HuH-7.5 (cell line): ENCODE results near the gene EID3.
"Not testable (repeated sequence)": the region's sequence is repeated elsewhere in the genome, so short reads cannot be mapped to it uniquely, and the experiment has no call there.

ENCODE experiments used
- DNase-seq: peaks from one replicate; pipeline ENCODE4 v3.0.0; 2011; ENCODE audit warnings: low spot score

EID3 gene

GRCh38 chr12:104303538-104304151, at the start of gene EID3:
Gene EID3, plus strand, starts transcription at chr12:104303739. Its CDS starts 196 bp downstream, at chr12:104303935.
- no peak for DNase-seq

- DNase-seq, result no peak
Measured at GRCh38 chr12:104257913-104258472, 45.5 kb upstream of the EID3 start.

- DNase-seq, result no peak
Measured at GRCh38 chr12:104258476-104259067, 45.0 kb upstream of the EID3 start.

- no peak for DNase-seq
Measured at GRCh38 chr12:104263026-104263425, 40.5 kb upstream of the EID3 start.

- no peak for DNase-seq
Measured at GRCh38 chr12:104263580-104264358, 39.8 kb upstream of the EID3 start.

- not testable (repeated sequence) for DNase-seq
Measured at GRCh38 chr12:104265436-104265835, 38.1 kb upstream of the EID3 start.

- DNase-seq, result no peak
Measured at GRCh38 chr12:104272938-104273337, 30.6 kb upstream of the EID3 start.

GRCh38 chr12:104273503-104273902, 30.0 kb upstream of the EID3 start:
- DNase-seq, result no peak

GRCh38 chr12:104274811-104275210, 28.7 kb upstream of the EID3 start:
- DNase-seq, result no peak

- no peak for DNase-seq
Measured at GRCh38 chr12:104275689-104276088, 27.9 kb upstream of the EID3 start.

GRCh38 chr12:104276273-104277131, 27.0 kb upstream of the EID3 start:
- no peak for DNase-seq

GRCh38 chr12:104279164-104279563, 24.4 kb upstream of the EID3 start:
- DNase-seq, result no peak

- no peak for DNase-seq
Measured at GRCh38 chr12:104280111-104280510, 23.4 kb upstream of the EID3 start.

- no peak for DNase-seq
Measured at GRCh38 chr12:104280717-104281458, 22.7 kb upstream of the EID3 start.

- no peak for DNase-seq
Measured at GRCh38 chr12:104281636-104282035, 21.9 kb upstream of the EID3 start.

- no peak for DNase-seq
Measured at GRCh38 chr12:104282109-104282508, 21.4 kb upstream of the EID3 start.

GRCh38 chr12:104285740-104286515, 17.6 kb upstream of the EID3 start:
- no peak for DNase-seq

GRCh38 chr12:104286516-104287482, 16.7 kb upstream of the EID3 start:
- peak; percentile 80 for DNase-seq

GRCh38 chr12:104288635-104289274, 14.8 kb upstream of the EID3 start:
- peak; percentile 80 for DNase-seq
